Hematopoietic multipotent progenitor cell treated with erythropoietin and hydrocortisone succinate and interleukin-3 and kit ligand, for 8 days (in vitro differentiated cells): ENCODE data around the gene PGF.

Experiments used
- DNase-seq: peaks from one replicate; pipeline ENCODE4 v3.0.0-alpha.2; 2015

Gene PGF

DNA sequence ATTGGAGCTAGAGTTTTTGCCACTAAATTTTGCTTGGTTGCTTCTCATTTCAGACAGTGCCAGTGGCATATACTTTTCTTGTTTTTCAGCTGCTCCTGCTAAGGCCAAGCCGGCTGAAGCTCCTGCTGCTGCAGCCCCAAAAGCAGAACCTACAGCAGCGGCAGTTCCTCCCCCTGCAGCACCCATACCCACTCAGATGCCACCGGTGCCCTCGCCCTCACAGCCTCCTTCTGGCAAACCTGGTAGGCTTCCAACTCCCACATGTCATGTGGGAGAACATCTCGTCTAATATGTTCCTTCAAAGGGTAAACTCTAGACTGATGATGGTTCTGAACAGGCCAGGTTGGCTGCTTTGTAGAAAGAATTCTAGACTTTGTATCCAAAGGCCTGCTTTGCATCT lies 62.7 kb downstream of the PGF start:
- no peak for DNase-seq

DNA sequence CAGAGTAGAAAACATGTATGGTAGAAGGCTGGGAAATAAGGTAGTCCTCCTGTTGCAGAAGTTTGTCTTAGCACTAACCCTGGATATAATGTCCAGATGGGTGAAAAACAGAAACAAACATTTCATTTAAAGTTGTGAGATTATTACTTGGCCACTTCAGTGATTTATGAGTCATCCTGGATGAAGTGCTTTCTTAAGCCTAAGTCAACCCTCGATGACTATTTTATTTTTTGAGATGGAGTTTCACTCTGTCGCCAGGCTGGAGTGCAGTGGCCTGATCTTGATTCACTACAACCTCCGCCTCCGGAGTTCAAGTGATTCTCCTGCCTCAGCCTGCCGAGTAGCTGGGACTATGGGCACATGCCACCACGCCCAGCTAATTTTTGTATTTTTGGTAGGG lies 63.5 kb downstream of the PGF start:
- DNase-seq = no peak
